HG03139 (cell line): Measurements from ENCODE around the gene DHRS7B.

Experiments
- ATAC-seq: cut with Tn5 transposase; IDR thresholded peaks from one replicate; pipeline ENCODE4 v1.9.1; 2021; ENCODE audit not compliant: unreplicated experiment

DHRS7B gene

DNA sequence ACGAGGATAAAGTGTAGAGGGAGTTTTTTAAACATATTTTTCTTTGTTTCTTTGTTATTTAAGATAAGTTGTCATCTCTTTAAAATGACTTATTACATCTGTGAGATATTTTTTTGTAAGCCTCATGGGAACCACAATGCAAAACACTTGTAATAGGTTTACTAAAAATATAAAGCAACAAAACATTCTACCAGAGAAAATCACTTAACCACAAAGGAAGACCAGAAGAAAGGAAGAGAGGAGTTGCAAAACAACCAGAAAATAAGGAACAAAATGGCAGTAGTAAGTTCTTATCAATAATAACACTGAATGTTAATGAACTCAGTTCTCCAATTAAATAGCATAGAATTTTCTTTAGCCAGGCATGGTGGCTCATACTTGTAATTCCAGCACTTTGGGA is 22.9 kb downstream of the DHRS7B start:
- no peak for ATAC-seq

- ATAC-seq = no peak
These were observed 26.0 kb downstream of the DHRS7B start for GRCh38 chr17:21152731-21153130.

DNA sequence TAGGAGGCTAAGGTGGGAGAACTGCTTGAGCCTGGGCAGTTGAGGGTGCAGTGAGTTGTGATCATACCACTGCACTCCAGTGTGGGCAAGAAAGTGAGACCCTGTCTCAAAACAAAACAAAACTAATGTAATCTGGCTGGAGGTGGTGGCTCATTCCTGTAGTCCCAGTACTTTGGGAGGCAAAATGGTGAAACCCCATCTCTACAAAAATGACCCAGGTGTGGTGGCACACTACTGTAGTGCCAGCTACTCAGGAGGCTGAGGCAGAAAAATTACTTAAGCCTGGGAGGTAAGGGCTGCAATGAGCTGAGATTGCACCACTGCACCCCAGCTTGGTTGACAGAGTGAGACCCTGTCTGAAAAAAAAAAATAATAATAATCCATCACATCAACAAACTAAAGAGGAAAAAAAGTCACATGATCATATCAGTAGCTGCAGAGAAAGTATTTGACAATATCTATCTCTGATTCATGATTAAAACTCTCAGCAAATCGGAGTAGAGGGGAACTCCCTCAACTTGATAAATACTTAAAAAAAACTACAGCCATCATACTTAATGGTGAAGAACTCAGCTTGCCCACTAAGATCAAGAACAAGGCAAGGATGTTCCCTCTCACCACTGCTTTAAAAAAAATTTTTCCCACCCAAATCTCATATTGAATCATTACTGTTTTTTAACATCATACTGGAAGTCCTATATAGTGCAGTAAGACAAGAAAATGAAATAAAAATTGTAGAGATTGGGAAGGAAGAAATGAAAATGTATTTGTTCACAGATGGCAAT is 31.0 kb downstream of the DHRS7B start:
- ATAC-seq = no peak

GRCh38 chr17:21160401-21160800 is 33.6 kb downstream of the DHRS7B start:
- ATAC-seq = no peak

DNA sequence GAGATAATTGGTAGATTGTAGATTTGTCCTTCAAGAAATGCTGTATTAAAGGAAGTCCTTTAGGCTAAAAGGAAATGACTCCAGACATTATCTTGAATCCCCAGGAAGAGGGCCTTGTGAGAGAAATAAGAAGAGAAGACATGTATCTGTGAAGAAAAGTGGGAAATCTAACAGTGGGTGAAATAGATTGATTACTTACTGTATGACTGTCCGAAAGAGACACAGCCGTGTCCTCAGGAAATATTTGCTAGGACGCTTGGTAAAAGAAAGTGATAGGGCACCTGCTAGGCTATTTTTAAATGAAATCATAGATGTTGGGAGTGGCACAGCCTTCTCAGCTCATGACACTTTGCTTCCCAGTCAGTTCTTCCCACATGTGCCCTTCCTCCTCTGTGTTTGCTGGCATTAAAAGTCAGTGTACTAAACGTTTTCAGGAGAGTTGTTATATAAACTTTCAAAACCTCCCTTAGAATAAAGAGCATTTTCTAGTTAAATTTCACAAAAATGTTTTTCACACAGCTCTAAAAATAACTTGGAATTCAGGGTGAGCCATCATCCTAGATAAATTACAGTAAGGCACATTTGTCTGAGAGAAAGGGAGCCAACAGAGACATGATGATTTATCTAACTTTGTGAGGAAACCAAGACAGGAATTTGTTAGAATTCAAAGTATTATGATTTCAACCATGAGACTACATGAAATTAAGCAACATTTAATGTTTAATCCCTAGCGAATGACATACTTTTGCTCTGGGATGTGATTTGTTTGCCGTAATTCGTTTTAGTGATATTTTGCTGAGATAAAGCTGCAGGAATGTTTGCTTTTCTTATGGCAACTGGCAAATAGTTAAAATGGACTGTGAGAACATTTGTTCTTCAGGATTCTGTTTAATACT is 35.0 kb downstream of the DHRS7B start:
- no peak for ATAC-seq

DNA sequence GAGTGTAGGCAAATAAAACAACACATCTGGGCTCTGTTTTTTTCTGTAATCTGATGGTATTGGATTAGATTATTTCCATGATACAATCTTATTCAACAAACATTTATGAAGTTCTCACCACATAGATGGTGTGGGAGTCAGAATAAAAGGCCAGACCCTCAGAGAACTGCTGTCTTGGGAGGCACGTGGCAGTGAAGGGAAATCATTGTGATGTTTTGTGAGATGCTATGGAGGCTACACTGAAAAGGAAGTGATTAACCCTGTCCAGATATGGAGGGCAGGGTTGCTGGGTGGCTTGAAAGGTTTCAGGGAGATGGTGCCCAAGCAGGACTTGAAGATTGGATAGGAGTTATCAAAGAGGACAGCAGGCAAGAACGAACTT is 35.6 kb downstream of the DHRS7B start:
- ATAC-seq = no peak

- no peak for ATAC-seq
These were observed 36.3 kb downstream of the DHRS7B start for GRCh38 chr17:21163101-21163500.

DNA sequence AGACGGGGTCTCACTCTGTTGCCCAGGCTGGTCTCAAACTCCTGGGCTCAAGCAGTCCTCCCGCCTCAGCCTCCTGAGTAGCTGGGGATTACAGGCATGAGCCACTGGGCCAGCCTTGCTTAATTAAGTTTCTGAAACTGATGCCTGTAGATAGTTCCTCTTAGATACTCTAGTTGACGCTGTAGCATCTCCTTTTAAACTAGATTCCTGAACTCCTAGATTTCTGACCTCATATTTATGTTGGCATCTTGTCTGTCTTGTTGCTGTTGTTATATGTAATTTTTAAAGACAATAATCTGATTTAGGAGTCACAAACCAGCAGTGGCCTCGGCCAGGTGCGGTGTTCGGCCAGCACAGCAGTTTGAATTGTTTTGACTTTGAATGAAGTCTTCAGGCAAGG is 37.5 kb downstream of the DHRS7B start:
- no peak for ATAC-seq

DNA sequence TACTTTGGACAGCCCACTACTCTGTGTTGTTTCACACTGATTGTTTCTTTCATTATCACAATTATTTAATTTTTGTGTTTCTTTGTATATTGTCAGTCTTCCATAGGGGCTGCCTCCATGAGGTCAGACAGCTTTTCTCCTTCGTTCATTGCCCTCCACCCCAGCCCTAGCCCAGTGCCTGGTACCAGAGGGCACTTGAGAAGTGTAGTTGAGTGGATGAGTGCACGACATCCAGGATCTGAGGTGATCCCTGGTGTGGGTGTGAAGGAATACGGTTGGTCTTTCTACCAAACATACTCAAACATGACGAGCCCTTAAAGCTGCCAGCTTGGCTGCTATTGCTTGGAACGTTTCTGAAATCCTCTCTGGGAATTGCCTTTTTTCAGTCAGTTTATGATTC is 37.9 kb downstream of the DHRS7B start:
- ATAC-seq = no peak

DNA sequence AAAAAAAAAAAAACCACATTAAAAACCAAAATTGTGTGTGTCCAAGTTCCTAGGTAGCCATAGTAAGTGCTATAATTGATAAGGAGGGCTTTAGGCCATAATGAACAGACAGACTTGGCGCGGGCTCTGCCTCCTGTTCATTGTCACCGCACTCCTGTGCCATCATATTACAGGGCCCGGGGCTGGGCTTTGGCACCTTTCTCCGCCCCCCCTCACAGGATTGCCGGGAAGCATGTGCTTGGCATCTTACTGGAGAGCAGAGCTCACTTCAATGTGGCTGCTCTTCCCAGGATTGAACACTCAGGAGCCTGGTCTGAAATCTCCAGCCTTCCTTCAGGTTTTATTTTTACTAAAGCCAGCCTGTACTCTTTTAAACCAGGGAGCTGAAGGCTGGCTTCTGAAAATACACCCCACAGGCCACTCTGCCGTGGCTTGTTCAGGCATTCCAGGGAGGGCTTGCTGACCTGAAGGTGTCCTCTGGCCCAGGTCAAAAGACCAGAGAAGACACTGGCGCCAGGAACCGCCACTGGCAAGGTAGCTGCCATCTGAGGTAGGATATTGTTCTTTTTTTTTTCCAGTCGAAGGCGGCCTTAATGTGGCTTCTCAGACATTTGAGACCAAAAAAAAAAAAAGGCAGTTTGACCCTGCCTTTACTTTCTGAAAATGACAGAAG is 39.3 kb downstream of the DHRS7B start:
- ATAC-seq = no peak

DNA sequence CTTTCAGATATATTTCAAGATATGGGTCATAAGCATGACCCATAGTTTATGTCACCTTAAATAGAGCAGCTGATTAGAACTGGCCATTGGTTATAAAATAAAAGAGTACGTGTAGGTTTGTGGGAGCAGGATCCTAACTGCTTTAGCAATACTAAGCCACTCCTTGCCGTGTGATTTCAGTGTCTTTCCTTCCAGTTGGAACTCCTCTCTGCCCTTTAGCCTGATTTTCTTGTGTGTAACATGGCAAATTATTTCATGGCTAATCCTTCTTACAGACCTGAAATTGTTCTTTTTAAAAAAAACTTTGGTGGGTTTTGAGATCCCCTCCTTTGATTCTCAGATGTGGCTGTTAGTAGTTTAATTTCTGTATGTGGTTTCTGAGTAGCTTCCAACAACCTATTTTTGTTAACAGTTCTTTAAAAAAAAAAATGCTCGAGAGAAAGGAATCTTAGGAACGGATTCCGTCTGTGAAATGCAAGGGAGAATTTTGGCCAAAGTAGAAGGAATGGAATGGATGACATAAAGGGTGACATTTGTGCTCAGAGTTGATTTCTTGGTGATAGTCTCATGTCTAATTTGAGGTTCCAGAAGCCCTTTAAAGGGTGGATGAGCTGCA is 39.9 kb downstream of the DHRS7B start:
- ATAC-seq = no peak

DNA sequence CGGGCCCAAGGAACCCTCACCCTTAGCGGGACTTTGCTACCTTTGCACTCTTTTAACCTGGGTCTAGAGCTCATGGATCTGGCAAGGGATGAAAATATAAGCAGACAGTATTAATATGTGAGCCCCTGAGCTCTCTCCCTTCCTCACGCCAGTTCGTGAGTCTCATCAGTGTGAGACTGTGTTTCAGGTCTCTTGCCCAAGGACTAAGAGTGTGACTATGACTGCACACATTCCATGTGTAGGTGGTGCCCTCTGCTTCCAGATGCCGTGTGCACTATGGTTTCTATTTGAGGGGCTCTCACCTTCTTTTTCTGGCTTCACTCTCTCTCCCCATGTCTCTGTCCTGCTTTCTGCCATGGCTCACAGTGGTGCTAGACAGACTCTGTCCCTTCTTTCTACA is 40.5 kb downstream of the DHRS7B start:
- ATAC-seq = no peak

GRCh38 chr17:21168555-21168865 is 41.7 kb downstream of the DHRS7B start:
- ATAC-seq = no peak

- ATAC-seq = no peak
These were observed 42.7 kb downstream of the DHRS7B start for GRCh38 chr17:21169496-21169895.

- no peak for ATAC-seq
These were observed 44.0 kb downstream of the DHRS7B start for GRCh38 chr17:21170809-21171208.

- ATAC-seq = peak; percentile 64
These were observed 44.7 kb downstream of the DHRS7B start for GRCh38 chr17:21171309-21171922.

DNA sequence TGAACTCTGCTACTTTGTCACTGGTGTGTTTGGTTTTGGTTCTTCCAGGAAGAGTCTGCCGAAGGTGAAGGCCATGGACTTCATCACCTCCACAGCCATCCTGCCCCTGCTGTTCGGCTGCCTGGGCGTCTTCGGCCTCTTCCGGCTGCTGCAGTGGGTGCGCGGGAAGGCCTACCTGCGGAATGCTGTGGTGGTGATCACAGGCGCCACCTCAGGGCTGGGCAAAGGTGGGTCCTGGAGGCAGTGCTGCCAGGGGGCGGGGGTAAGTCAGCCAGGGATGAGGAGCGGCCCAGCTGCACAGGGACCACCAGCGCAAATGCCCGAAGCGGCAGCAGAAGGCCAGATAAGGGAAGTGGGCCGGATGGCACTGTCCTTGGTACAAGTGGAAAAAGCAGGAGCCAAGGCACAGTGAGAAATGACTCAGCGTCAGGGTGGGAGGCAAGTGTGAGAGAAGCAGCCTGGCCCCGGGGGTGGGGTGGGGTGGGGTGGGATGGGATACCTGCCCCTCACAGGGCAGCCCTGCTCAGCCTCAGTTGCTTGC is 45.3 kb downstream of the DHRS7B start:
- no peak for ATAC-seq

DNA sequence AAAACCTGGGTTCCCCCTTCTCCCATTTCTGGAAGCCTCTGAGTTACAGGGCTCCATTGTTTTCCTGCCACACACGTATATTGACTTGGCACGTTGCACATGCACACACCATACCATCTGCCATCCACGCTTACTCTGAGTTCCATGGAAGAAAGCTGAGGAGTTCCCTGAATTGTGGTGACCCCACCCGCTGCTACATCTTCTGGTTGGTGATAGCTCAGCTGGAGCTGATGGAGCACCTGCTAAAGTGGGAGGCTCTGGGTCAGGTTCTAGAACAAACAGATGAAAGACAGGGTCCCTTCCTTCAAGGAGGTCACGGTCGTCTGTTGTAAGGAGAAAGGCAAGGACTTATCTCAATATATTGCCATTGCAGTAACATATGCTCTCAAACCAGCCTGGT is 46.1 kb downstream of the DHRS7B start:
- no peak for ATAC-seq

DNA sequence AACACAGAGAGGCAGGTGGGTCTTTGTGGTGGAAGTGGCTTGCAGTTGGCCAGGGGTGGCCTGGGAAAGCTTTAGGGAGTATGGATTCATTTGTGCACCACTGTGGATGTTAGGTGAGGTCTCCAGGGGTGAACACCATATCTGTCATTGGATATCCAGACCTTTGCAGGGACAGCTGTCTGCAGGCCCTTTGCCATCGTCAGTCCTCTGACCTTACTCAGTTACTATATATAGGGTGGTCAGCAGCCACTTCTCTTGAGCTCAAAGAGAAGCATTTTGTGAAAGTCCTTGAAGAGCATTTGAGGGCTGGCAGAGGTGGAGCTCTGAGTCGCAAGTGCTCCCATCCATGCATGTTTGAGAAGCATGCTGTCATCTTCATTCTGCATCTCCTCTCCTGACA is 46.8 kb downstream of the DHRS7B start:
- ATAC-seq = no peak

GRCh38 chr17:21174186-21174585 is 47.4 kb downstream of the DHRS7B start:
- ATAC-seq = no peak

- ATAC-seq = no peak
These were observed 47.9 kb downstream of the DHRS7B start for GRCh38 chr17:21174713-21175112.
